ENCODE results near the gene DMC1.
"Not testable (repeated sequence)": the region's sequence is repeated elsewhere in the genome, so short reads cannot be mapped to it uniquely, and the experiment has no call there.

DMC1 gene

DNA sequence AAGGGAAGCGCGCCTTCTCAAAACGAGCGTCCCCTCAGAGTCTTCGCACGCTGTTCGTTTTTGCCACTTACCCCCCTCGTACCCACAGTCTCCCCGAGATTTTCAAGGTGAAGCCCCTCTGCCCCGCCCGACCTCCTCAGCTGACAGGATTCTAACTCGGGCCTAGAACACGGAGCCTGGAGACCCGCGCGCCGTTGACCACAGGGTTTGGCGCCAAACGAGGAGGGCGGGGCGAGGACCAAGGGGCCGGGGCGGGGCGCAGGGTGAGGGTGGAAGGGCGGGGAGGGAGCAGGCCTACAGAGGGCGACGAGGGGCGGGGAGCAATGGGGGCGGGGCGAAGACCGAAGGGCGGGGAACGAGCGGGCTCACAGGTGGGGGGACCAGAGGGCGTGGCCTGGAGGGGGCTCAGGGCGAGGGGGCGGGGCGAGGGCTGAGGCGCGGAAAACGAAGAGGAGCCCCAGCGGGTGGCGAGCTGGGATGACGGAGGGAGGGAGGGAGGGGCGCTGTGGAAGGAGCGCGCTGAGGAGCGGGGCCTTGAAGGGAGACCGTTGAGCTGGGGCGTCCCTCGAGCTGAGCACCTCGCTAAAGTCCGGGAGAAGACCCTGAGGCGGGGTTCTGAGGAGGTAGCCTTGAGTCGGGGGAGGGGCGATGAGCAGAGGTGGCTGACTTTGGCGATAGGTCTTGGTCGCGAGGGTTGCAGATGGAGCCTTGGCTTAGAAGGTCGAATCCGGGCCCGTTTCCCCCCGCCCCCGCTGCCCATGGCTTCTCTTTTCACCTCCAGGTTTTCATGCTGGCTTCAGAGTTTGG is at the start of gene DMC1:
Gene DMC1 (minus strand): TSS at position 212 of the 807 bp plus-strand sequence. CDS start 1,927 bp downstream, outside the sequence.
- DNase-seq: peak; percentile 74 to 80

- DNase-seq: no peak
Observed at GRCh38 chr22:38618682-38619081, 48.7 kb upstream of the DMC1 start.

- DNase-seq: no peak
Observed at GRCh38 chr22:38618258-38618657, 48.3 kb upstream of the DMC1 start.

DNA sequence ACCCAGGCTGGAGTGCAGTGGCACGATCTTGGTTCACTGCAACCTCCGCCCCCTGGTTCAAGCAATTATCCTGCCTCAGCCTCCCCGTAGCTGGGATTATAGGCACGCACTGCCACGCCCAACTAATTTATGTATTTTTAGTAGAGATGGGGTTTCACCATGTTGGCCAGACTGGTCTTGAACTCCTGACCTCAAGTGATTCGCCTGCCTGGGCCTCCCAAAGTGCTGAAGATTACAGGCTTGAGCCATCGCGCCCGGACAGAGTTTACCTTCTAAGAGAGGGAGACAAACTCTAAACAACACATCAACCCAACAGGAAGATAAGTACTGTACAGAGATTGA is 45.1 kb upstream of the DMC1 start:
- not testable (repeated sequence) for DNase-seq

DNA sequence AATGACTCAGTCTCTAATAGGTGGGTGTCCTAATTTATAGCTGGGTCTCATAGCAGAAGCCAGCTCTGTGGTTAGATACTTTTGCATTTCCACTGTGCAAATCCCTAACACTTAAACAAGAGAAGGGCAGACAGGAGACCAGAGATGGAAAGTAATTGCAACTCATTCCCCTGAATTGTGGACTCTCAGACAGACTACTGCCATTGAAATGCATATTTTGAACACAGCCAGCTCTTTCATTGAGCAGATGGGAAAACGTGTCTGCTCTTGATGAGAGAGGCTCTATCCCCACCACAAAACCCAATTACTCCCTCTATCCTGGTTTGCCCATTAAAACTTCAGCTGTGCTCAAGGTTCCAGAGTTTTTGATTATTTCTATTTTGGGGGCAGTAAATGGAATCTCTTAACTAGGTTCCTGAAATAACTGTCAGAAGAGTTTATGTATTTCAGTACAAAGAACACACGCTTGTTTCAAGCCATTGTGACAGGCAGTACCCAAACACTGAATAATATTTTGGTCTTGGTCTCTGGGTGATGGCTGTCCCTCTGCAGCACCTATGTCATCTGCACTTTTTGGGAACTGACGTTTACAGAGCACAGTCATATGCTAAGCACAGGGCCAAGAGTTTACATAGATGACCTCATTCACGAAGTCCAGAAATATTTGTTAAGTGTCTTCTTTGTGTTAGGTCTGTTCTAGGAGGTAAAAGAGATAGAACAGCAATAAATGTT is 44.5 kb upstream of the DMC1 start:
- peak in 1 of 2 experiments; percentile 37 for DNase-seq

- no peak for DNase-seq
Observed at GRCh38 chr22:38613588-38613987, 43.6 kb upstream of the DMC1 start.

DNA sequence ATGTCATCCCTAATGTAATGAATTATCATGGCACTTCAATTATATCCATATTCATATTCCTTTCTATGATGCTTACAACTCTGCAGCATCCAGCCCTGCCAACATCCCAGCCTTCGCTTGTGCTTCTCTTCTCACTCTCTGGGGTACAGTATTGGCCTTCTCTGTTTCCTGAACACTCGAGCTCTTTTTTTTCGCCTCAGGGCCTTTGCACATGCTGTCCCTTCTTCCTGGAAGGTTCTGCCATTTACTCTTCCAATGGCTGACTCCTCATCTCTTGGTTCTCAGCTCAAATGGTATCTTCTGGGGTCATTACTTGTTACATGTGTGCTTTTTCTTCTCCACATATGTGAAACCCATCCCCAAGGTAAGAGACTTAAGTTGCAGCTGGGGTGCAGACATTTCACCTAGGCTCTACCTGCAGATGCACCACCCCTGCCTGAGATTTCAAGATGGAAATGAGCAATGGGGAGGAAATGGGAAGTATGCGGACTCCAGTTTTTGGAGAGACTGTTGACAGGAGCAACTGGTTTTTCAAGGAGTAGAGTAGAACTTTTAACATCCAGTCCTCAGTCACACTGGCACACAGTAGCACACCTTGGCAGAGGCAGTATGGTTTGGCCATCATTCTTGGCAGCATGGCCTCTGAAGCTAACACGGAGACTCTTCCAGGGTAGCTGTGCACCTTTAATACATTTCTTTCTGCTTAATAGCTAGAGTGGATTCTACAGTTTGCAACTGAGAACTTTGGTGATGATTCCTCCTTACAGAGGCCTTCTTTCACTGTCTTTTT is 42.4 kb upstream of the DMC1 start:
- DNase-seq: no peak

- no peak for DNase-seq
Observed at GRCh38 chr22:38611559-38611958, 41.6 kb upstream of the DMC1 start.

- DNase-seq: no peak
Observed at GRCh38 chr22:38610234-38610633, 40.3 kb upstream of the DMC1 start.

- no peak for DNase-seq
Observed at GRCh38 chr22:38608992-38609750, 39.2 kb upstream of the DMC1 start.

DNA sequence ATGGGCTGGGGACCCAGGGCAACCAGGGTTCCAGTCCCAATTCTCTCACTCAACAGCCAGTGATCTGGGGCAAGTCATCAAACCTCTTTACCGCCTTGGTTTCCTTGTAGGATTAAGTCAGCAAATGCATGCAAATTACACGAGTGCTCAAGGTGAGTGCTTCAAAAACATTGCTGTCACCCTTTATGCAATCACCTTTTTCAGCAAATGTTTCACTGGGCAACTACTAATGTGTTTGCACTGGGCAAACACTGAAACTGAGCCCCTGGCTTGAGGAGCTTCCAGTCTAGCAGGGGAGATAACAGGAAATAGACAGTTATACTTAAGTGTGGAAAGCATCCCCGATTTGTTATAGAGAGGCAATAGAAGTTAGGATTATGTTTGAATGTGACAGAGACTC is 37.7 kb upstream of the DMC1 start:
- no peak for DNase-seq

GRCh38 chr22:38602166-38602565 is 32.2 kb upstream of the DMC1 start:
- DNase-seq: no peak

DNA sequence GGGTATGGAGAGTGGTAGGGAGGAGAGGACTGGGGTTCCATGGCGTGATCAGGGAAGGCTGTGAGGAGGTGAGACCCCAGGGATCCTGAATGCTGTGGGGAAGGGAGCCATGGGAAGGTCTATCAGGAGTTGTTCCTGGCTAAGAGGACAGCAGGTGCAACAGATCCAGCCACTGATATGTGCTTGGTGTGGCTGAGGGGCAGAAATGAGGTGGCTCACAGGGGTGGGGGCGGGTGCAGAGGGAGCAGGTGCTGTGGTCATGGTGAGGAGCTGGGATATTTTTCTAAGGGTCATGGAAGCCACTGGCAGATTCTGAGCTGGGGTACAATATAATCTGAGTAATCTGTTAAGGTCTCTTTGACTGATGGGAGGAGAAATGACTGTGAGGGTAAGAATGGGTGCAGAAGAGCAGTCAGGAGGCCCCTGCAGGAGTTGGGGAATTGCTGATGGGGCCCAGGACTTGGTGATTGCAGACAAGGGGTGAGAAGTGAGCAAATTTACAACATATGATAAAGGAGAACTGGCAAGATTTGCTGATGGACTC is 31.3 kb upstream of the DMC1 start:
- no peak for DNase-seq

DNA sequence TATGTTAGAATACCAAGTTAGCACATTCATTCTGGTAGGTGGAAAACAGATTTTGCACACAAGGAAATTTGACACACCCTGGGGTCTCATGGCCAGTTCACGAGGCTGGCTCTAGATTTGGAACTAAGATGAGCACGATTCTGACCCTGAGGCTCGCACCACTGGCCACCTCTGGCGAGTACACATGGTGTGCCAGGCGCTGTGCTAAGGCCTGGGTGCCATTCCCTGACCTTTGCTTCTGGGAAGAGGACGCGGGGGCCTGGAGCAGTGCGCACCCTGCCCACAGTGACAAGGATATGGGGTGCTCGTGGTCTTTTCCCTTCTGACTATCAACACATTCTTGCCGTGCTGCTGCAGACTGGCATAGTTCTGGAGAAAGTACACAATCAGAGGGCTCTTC is 29.5 kb upstream of the DMC1 start:
- no peak for DNase-seq

GRCh38 chr22:38582923-38583322 is 12.9 kb upstream of the DMC1 start:
- not testable (repeated sequence) for DNase-seq

DNA sequence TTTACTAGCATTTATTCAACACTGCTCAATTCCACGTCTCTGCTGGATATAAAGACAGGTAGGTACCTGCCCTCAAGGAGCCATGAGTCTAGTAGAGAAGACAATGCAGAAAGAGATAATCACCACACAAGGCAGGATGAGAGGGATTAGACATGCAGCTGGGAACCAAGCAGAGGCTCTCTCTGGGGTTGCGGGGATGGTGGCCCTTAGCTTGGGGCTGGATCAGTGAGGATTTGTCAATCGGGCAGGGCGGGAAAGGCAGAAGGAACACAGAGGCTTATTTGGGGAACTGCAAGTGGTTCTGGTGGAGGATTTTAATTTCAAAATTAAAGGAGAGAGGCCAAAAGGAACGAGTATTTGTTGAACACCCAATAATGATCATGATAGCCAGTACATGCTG is 8.5 kb upstream of the DMC1 start:
- no peak for DNase-seq

DNA sequence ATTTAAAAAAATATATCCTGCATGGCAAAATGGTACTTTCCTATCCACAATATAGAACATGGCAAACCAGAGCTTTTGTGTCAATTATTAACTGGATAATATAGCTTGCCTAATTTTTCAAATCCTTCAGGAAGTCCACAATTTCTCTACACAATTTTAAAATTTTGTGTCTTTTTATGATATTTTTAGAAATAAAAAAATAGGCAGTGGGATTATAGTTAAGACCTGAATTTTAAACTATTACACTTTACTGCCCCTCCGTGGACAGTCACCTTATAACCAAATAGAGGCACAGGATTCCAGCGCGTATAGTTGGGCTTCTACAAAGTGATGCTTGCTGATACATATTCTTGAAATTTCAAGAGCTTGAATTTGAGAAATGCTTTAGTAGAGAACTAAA is 2.1 kb upstream of the DMC1 start:
- peak; percentile 36 to 51 for DNase-seq

DNA sequence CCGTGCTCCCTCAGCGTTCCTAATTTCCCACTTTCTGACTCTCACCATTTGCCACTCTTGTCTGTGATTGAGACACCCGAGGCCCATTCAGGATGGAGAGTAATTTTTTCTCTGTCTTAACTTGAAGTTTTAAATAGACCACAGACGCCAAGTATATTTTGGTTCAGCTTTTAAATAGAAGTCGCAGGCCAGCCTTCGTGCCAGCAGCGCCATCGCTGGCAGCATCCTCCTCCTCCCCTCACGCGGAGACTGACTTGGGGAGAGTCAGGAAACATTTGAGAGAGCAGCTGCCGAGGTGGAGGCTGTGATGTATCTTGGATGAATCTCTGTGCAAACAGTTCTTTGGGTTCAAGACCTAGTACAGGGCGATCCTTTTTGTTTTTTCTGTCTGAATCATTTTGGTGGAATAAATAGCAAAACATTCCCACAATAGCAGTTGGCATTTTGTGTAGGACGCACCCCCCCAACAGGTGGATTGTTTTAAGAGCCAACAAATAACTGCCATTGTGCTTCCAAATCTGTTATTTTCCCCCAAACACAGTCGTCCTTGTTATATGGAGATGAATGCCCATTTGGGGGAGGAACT is 889 bp upstream of the DMC1 start:
- peak; percentile 8 to 13 for DNase-seq

- no peak for DNase-seq
Observed at GRCh38 chr22:38569181-38569971, 607 bp downstream of the DMC1 start.

GRCh38 chr22:38567531-38568285 is 2.3 kb downstream of the DMC1 start:
- no peak for DNase-seq

All from SHP77 (cell line).